GM21423 (cell line): ENCODE results near the gene PROKR2.

Experiments
- ATAC-seq: cut with Tn5 transposase; IDR thresholded peaks from one replicate; pipeline ENCODE4 v1.9.1; 2021; ENCODE audit warnings: mild to moderate bottlenecking, moderate library complexity; ENCODE audit not compliant: unreplicated experiment

PROKR2 gene

GRCh38 chr20:5290596-5290995, 26.2 kb downstream of the PROKR2 start:
- no peak for ATAC-seq

GRCh38 chr20:5282561-5282960, 34.2 kb downstream of the PROKR2 start:
- no peak for ATAC-seq

GRCh38 chr20:5279661-5280060, 37.1 kb downstream of the PROKR2 start:
- no peak for ATAC-seq

- no peak for ATAC-seq
Measured at GRCh38 chr20:5272268-5272667, 44.5 kb downstream of the PROKR2 start.

GRCh38 chr20:5270603-5271002, 46.2 kb downstream of the PROKR2 start:
- ATAC-seq: no peak

- ATAC-seq: no peak
Measured at GRCh38 chr20:5268449-5268848, 48.3 kb downstream of the PROKR2 start.

GRCh38 chr20:5267092-5267491, 49.7 kb downstream of the PROKR2 start:
- ATAC-seq: no peak
